NCI-H524 (cell line): ENCODE results near the gene TNIK.
"Not testable (repeated sequence)": the region's sequence is repeated elsewhere in the genome, so short reads cannot be mapped to it uniquely, and the experiment has no call there.

Source experiments
- DNase-seq, 2 experiments: peaks; one replicate each; lab custom pipeline; 2025; lab: John Stamatoyannopoulos, UW

Gene TNIK

DNA sequence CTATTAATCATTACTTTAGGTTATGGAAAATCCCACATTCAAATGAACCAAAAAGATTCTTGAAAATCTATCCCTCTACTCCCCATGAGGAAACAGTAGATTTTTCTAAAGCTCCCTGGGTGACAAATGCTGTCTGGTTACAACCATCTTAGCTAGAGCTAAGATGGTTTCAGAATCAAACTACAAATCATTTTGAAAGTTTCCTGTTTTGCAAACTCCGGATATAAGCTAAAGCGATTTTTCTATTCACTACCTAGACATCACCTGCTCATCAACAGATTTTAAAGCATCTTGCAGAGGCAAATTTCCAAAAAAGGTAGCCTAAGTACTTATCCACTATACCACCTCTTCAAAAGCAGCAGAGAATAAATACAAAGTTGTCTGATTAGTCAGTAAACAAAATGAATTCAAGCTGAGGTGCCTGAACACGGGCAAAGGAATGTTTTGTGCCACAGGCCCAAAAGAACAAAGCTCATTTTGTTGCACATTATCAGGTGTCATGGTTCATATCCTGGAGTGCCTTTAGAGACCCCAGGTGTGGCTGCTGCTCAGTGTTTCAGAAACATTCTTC lies 204.9 kb downstream of the TNIK start:
- DNase-seq, result no peak

DNA sequence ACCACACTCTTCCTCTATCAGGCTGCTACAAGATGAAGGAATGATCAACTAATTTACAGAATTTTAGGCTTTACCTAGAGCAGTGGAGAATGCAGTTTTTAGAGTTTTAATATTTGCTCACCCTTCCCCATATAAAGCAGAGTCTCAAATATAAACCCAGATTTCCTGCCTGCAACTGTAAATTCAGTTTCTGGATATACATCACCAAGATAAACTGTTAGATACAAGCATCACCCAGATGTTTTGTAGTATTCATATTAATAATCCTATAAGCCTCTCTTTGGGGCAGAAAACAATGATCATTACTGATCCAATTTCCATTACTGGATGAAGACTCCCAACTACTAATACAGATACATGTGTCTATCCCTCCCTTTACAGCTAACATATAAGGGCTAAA lies 205.9 kb downstream of the TNIK start:
- no peak for DNase-seq

DNA sequence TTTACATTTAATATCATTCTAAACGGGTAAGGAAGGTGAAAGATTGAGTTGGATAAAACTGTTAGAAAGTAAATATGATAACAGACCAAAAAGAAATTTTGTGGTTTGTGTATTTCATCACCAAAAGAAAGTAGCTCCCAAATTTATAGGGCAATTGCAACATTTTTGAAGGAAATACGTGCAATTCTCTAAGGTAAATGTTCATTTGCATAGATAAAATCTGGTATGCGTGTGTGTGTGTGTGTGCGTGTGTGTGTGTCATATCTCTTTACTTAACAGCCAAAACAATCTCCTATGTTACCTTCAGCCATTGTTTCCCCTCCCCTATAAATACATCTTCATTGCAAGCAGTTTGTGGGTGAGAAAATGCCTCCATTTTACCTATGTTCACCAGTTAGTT lies 208.4 kb downstream of the TNIK start:
- DNase-seq, result no peak

DNA sequence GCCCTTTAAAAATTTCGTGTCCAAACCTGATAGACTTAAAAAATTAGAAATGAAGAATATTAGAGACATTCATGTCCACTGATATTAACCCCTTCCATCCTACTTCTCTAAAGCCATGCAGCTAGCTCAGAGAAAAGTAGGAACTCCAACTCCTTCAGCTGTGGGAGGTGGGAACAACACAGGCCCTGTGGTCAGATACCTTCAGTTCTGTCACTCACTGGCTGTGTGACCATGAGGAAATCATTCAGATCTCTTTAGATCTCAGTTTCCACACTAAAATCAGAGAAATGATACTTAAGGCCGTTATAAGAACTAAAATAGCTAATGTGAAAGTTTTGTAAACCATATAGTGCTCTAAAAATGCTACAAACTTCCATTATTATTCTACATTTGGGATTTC lies 209.8 kb downstream of the TNIK start:
- DNase-seq, result no peak

DNA sequence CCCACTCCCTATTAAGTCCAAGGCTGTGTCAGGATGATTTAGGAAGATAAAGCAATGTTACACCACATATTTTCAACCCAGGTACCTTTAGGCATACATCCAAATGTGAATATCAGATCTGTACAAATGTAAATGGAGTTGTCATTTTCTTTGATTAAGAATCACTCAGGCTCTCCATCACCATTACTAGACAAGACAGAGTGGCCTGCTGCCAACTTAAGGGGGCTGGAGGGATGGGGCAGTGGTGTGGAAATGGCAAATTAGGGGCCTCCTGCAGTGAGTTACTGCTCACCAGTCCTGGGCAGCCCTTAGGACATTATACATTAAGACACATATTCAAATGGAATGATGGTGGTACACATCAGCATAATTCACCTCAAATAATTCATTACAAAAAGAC lies 211.0 kb downstream of the TNIK start:
- no peak for DNase-seq

DNA sequence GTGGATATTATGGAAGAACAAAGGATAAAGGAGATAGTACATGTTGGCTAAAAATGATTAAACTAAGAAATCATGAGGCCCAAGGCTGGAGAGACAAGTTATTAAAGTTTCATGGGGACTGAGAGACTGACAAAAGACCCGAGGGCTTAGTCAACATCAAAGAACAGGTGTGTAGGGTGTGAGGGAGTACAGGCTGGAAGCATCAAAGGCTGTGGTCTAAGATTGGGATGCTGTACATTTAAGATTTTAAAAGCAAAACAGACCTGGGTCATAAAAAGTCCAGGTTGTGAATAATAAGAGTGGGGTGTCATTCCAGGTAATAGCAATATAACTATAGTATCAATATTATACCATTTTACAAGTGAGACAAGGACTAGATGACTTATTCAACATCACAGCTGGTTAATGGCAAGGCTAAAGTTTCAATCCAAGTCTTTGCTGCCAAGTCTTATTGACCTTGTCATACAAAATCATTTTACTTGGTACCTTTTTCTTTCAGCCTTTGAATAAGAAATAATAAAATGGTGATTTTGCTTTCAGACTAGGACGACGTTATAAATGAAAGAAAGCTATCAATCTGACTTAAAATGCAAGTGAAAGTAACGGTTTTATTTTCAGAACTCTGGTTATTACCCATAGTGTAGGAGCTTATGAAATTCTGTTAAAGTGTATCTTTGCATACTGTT lies 211.6 kb downstream of the TNIK start:
- DNase-seq, result no peak

DNA sequence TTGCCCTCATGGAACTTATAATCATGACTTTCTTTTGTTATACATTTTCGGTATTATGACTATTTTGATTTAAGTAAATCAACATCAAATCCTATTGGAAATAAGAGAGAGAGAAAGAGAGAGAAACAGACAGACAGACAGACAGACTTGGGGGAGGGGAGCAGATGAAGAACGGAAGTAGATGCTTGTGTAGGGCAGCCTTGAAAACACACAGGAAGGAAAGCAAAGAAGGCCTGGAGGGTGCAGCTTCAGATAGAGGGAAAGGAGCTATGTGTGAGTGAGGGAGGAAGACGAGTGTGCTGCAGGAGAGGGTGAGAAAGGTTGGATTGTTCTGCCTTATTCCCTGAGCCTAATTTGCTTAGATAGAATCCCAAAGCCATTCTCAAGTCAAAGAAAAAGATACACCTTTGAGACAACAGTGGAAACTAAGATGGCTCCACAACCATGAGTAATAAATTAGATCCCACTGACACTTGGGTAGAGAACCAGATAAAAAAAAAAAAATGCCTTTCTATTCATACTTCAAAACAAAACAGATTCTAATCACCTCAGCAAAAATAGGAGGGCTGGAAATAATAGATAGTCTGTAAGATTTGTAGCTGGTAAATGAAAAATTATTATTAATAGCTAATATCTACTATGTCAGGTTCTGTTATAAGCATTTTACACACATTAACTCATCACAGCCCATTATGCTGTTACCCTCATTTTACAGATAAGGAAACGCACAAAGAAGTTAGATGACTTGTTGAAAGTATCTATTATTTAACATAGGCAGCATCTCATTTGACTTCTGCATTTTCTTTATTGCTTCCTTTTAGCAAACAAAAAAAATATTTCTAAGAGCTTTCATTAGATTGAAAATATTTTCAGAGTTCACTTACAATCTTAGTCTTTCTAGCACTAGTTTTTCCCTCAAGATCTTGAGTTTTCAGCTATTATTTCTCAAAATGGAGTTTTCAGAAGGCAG lies 214.1 kb downstream of the TNIK start:
- no peak for DNase-seq

DNA sequence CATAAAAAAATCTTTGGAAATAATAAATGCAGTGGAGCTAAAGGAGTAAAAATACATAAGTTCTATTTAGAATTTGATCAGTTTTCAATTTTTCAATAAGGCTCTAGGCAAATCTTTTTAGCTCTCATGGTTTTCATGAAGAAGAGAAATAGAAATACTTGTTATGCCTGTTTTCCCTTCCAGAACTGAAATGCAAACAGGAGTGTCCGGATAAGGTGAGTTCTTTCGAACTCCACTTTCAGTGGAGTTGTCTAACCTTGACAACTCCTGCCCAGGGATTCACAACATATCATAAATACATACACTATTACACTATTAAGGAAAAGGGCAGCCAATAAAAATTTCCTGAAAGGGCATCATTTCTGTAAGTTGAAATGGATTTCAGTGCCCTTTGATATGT lies 217.3 kb downstream of the TNIK start:
- DNase-seq, result no peak

DNA sequence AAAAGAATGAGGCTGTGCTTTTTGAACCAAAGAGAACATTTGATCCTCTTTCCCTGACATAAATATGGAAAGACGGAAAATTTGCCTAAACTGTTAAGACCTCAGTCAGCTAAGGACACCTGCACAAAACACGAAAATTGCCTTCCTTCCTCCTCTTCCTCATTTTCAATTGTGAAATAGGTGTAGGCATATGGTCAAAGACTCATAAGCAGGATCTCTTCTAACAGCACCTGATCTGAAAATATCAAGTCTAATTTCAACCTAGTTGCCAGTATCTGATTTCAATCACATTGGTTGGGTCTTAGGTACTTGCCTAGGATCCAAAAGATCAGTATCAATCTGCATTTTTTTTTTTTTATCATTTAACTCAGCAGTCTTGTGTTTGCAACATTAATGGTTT lies 218.0 kb downstream of the TNIK start:
- DNase-seq, result no peak

DNA sequence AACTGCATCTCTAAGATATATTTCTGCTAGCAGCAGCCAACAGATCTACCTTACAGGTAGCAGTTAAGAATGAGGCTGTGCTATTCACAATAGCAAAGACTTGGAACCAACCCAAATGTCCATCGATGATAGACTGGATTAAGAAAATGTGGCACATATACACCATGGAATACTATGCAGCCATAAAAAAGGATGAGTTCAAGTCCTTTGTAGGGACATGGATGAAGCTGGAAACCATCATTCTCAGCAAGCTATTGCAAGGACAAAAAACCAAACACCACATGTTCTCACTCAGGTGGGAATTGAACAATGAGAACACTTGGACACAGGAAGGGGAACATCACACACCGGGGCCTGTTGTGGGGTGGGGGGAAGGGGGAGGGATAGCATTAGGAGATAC lies 218.6 kb downstream of the TNIK start:
- not testable (repeated sequence) for DNase-seq

DNA sequence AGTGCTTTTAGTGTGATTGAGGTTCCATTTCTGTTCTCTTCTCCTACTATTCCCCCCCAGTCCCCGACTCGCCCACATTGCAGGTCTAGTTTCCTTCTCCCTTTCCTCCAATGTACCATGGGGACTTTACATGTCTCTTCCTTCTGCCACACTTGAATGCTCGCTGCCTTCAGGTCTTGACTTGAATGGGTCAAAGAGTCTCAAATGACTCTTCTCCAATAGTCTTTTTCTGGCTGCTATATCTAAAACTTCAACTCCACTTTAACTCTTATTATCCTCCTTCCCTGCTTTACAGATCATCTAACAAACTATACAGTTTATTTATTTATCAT lies 219.7 kb downstream of the TNIK start:
- no peak for DNase-seq

DNA sequence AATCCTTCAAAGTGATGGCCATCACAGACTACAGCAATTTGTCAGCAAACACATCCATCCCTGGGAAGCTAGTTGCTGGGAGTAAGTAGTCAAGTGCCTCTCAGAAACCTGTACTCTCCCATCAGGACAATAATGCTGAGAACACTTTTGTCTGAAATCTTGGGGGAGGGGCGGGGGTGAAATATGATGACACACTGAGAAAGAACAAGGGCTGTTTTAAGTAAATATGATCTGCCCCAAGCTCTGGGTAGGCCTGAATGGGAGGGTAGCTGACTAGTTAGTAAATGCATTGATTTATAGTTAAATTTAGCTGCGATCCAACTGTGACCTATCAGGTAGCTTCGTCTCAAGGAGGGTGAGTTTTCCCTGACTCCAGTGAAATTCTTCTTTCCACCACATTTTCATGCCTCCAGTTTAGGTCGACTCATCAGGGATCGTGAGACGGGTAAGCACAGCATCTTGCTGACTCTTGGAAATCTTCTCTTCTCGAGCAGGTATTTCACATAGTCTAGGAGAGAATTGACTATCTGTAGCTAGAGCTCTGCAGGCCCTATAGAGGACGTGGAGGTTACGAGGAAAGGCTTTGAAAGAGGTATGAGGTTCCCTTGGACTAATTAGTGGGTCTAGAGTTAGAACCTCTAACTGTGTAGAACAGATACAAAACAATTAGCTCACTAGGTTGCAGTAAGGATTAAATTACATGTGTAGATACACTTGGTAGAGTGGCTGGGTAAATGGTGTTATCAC lies 220.3 kb downstream of the TNIK start:
- peak; percentile 84 to 91 for DNase-seq

DNA sequence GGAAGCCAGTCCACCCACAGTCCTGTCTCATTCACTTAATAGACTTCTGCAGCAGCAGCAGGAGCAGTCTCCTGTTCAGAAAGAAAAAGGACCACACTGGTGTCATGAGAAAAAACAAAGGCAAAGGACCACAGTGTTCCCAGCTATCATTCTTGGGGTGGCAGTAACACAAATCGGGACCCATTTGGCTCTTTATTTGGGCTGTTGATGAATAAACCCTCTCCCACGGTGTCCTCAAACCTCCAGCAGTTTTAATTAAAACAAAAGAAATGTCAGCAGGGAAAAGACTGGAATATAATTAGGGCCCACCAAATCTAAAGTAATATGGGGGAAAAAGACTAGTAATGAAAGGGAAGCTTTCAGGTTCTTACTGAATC lies 223.2 kb downstream of the TNIK start:
- no peak for DNase-seq

DNA sequence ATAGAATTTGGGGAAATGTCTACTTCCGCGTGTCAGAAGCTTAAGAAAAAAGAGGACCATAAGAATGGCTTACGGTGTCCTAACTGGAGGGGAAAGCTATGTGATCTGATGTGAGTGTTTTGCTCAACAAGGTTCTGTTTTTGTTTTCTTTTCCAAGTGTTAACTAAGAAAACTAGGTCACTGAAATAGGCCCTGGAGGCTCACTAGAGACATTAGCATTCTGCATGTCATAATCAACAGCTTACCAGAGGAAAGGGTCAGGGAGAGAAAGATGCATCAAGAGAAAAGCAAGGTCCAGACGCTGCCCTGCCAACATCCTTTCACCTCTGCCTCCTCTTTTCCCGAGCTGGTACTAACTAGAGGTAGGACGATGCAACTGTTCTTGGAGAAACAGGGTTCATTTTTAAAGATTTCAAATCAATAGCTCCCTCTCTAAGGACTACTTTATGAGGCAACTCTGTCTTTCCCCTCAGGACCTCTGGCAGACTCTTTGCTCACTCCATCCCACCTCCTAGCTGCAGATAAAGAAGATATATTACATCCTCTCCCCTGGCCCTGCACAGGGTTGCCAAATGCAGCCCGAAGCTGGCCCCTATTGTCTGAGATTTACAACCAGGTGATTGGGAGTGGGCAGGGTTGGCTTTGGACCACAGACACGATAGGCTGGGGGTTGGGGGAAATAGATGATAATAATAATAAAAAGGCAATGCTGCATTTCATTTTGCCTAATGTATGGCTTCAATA lies 223.8 kb downstream of the TNIK start:
- DNase-seq, result no peak

DNA sequence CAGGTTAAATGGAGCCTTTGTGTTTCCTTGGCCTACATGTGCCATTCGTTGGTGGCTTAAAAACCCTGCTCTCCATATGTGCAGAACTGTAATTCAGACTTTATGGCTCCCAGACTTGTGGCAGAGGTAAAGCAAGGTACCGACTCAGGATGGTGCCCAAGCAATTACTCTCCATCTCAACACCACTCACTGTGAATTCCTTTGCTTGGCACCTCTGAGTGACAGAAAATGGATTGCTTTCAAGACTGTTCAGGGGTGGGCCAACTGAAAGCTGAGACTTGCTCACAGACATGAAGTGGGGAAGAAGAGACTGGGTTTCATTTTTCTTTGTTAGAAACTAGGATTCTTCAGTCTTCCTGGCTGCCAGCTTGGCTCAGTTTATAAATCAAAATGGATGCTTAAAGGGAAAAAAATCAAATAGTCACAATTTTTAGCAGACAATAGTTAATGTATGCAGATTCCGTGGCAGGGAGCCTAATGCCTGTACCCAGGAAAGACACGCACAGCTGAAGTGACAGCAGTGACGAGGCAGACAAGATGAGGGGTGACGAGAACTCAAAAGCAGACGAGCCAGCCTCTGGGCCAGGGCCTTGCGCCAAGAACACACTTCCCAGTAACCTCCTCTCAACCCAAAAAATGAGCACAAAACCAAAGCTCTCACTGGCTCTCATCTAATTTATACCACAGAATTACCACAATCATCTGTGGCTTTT lies 225.8 kb downstream of the TNIK start:
- no peak for DNase-seq

DNA sequence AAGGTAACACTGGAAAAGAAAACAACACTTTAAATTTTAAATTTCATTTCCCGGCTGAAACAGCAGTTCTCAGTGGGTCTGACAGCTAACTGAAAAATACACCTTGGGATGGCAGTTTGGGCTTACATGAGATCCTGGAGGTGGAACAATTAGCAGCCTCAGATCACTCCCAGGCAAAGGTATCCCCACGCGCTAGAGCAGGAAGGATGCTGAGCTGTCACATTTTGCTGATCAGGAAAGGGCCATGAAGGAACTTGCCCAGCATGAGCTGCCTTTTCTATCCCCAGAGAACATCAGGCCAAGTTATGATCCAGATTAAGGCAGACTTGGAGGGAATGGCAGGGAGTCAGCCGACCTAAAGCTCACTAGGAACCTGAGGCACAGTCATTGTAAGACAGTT lies 228.8 kb downstream of the TNIK start:
- peak in 1 of 2 experiments; percentile 19 for DNase-seq

DNA sequence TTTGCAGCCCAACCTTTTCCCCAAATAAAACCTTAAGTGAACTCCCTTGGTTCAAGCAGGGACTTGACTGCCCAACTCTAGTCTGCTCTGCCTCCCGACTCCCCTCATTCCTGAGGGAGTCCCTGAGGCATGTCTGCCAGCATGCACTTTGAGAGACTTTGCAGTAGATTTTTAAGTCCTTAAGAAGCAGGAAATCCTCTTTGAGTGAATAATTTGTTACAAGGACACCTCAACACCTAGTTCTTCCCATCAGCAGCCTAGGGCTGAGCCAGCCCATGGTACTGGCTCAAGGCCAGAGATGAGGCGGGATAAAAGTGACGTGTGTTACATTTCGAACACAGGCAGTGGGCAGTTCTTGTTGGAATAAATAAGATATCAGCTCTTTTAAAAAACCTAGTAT lies 229.3 kb downstream of the TNIK start:
- peak; percentile 62 to 84 for DNase-seq

DNA sequence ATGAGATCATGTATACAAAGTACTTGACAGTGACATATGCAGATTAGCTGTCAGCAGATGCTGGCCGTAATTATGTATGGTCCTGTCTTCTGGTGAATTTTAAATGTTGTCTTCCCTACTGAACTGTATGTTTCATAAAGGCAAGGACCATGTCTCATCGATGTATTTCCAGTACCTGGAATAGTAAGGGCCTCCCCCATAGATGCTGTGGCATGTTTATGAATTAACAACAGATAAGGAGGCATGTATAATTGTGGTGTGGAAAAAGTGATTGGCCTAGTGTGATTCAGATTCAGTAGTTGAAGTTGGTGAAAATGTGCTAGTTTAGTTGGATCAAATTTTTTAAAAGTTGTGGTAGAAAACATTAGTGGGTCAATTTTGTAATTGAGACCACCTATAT lies 231.0 kb downstream of the TNIK start:
- DNase-seq, result peak in 1 of 2 experiments; percentile 43

DNA sequence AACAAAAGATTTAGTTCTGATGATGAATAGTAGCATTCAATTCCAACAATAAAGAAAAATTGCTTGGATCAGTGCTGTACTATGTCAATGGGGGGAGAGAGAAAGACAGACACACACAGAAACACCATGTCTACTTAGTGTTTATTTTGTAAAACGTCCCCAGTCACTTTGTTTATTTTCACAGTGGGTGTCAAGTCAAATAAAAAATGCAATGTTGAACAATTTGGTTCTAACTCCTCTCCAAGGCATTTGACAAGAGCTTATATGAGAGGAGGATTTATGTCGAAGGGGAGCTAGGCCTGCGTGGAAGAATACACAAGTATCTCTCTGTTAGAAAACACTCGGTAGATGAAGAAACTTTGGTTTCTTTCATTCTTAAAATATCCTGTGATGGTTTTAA lies 232.0 kb downstream of the TNIK start:
- DNase-seq, result no peak

DNA sequence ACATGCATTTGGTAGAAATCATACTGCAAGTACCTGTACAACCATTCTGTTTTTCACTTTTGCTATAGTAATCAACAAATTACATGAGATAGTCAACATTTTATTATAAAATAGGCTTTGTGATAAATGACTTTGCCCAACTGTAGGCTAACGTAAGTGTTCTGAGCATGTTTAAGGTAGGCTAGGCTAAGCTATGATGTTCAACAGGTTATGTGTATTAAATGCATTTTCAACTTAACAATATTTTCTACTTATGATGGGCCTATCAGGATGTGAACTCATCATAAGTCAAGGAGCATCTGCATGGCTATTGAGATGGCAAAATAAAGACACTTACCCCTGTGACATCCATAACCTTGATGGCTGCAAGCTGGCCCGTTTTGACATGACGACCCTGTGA lies 232.4 kb downstream of the TNIK start:
- no peak for DNase-seq

DNA sequence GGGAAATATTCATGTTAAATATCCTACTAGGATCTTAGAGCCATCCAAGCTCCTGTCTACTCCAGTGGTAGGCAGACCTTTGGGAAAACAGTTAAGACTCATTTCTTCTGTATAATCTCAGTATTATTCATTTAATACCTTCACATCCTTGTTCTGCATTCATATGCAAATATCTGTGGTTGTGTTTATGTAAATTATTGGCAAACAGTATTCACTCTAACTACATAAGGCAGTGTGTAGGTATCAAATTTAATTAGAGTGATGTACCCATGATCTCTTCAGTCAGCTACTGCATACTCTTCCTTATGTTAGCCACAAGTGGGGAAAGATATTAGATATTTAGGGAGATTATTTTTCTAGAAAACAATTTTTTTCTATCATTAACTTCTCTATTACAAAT lies 232.8 kb downstream of the TNIK start:
- DNase-seq, result no peak
